ENCODE data around the gene PPP4R4. TPM values are rescaled to one million over a fixed set of nuclear protein-coding genes. Genes with fewer than 3 reads are reported as not detected.

PPP4R4 gene
- total RNA-seq, 2 donors from 2014 or later = 4.6 to 8.4 TPM

GRCh38 chr14:94291906-94292525 lies 117.9 kb downstream of the PPP4R4 start:
- no peaks in the 10 kb centered on the region for H3K36me3 ChIP-seq (ENCODE audit: control insufficient read depth, insufficient read depth, low read length)
- no peak overlapping the region for H3K27ac ChIP-seq (ENCODE audit: low read depth, low read length)
- 89 to 93% methylated on average over 12 to 15 of the region's 15 CpGs for WGBS, 2 experiments (ENCODE audit: insufficient coverage in 1 of 2, insufficient read length in 1 of 2)
- no peaks in the 10 kb centered on the region for H3K9me3 Mint-ChIP-seq
- no peak for DNase-seq
- no peaks in the 10 kb centered on the region for H3K4me1 ChIP-seq (ENCODE audit: control insufficient read depth, insufficient read depth, low read length)
- H3K4me3 ChIP-seq (ENCODE audit: low read length) = no peak overlapping the region
- no peaks in the 10 kb centered on the region for H3K27me3 ChIP-seq (ENCODE audit: control insufficient read depth, insufficient read depth, low read length, poor library complexity, severe bottlenecking)
- no peaks in the 10 kb centered on the region for H3K27me3 Mint-ChIP-seq (ENCODE audit: insufficient read depth)
- no peak overlapping the region for H3K9ac ChIP-seq (ENCODE audit: extremely low read depth, low read length, poor library complexity, severe bottlenecking)
- no peaks in the 10 kb centered on the region for H3K36me3 Mint-ChIP-seq (ENCODE audit: low read depth)
- peaks cover 7% of the 10 kb centered on the region for H3K4me1 Mint-ChIP-seq
- no peak overlapping the region for H3K27ac Mint-ChIP-seq
- TF ChIP-seq CTCF (conservative IDR thresholded peaks at IDR 0.05) = no peak
- no peak overlapping the region for H3K4me3 Mint-ChIP-seq
- no peaks in the 10 kb centered on the region for H3K9me3 ChIP-seq (ENCODE audit: control insufficient read depth, low read length)

DNA sequence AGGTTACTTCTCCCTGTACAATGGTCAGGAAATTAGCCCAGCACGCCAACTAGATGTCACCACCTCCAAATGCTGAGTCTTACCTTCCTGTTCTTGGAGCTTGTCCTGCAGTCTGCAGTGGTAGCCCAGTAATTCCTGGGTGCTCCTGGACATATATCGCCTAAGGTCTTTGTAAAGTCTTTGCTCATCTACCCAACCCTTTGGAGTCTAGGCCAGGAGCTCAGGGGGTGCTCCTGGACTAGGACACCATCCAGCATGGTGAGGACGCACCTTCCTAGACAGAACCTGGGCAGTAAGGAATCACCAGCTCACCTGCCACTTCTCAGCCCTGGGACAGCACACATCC lies 118.4 kb downstream of the PPP4R4 start:
- Histone ChIP-seq H3K36me3 (ENCODE audit: control insufficient read depth, insufficient read depth, low read length) (no peaks in the 10 kb centered on the region), H3K9me3 (ENCODE audit: control insufficient read depth, low read length) (no peaks in the 10 kb centered on the region), H3K27me3 (ENCODE audit: control insufficient read depth, insufficient read depth, low read length, poor library complexity, severe bottlenecking) (no peaks in the 10 kb centered on the region), H3K4me1 (ENCODE audit: control insufficient read depth, insufficient read depth, low read length) (no peaks in the 10 kb centered on the region), H3K9ac (ENCODE audit: extremely low read depth, low read length, poor library complexity, severe bottlenecking) (no peak overlapping the region), H3K4me3 (ENCODE audit: low read length) (no peak overlapping the region), H3K27ac (ENCODE audit: low read depth, low read length) (no peak overlapping the region)
- H3K4me3 Mint-ChIP-seq = no peak overlapping the region
- H3K27me3 Mint-ChIP-seq (ENCODE audit: insufficient read depth) = no peaks in the 10 kb centered on the region
- no peak overlapping the region for H3K27ac Mint-ChIP-seq
- H3K36me3 Mint-ChIP-seq (ENCODE audit: low read depth) = no peaks in the 10 kb centered on the region
- H3K9me3 Mint-ChIP-seq = no peaks in the 10 kb centered on the region
- peaks cover 7% of the 10 kb centered on the region for H3K4me1 Mint-ChIP-seq
- 91 to 95% methylated on average over 2 to 3 of the region's 3 CpGs for WGBS, 2 experiments (ENCODE audit: insufficient coverage in 1 of 2, insufficient read length in 1 of 2)
- no peak for DNase-seq
- TF ChIP-seq CTCF (conservative IDR thresholded peaks at IDR 0.05) = no peak

DNA sequence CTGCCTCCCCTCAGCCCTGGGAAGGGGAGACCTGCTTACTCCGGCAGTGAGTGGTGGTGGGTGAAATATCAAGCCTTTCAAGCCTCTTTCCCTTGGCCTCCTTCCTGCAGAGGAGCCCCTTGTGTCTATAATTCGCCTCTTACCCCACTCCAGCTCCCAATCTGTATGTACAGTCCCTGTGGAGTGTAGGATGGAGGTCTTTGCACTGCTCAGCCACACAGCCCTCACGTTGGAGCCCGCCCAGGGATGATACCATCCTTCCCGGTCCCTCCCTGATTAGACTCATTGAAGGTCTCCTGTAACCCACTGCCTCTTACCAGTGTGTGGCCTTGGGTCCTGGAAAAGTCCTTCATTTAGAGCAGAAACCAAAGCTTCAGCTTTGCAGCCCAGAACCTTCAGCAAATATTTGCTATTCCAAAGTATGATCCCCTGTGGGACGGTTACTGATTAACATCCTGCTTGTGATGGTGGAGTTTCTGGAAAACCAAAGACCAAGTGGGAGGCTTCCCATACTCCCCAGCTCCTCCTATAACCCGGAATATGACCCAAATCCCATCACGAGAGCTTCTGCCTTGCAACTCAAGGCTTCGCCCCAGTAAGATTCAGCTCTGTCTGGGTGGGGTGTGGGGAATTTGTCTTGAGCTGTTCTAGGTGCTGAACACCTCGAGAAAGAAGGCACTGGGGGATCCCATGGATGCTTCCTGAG lies 118.9 kb downstream of the PPP4R4 start, which contains the start of gene SERPINA10:
TSS of gene SERPINA10 (minus strand) at position 397 of the 706 bp plus-strand sequence. CDS start 2,675 bp downstream, outside the sequence.
- Mint-ChIP-seq H3K27ac (no peak within 1 kb of the TSS), H3K9me3 (no peaks in the 10 kb centered on the region), H3K4me1 (peaks cover 7% of the 10 kb centered on the region), H3K4me3 (no peak within 1 kb of the TSS), H3K27me3 (ENCODE audit: insufficient read depth) (peaks cover 3% of the 10 kb centered on the region), H3K36me3 (ENCODE audit: low read depth) (no peaks in the 10 kb centered on the region)
- no peak for DNase-seq
- no peak within 1 kb of the TSS for H3K9ac ChIP-seq (ENCODE audit: extremely low read depth, low read length, poor library complexity, severe bottlenecking)
- H3K9me3 ChIP-seq (ENCODE audit: control insufficient read depth, low read length) = no peaks in the 10 kb centered on the region
- no peak within 1 kb of the TSS for H3K27ac ChIP-seq (ENCODE audit: low read depth, low read length)
- no peaks in the 10 kb centered on the region for H3K27me3 ChIP-seq (ENCODE audit: control insufficient read depth, insufficient read depth, low read length, poor library complexity, severe bottlenecking)
- H3K36me3 ChIP-seq (ENCODE audit: control insufficient read depth, insufficient read depth, low read length) = no peaks in the 10 kb centered on the region
- WGBS, 2 experiments (ENCODE audit: insufficient coverage in 1 of 2, insufficient read length in 1 of 2) = 95 to 97% methylated on average over 4 to 8 of the region's 10 CpGs
- no peak for TF ChIP-seq CTCF (conservative IDR thresholded peaks at IDR 0.05)
- no peaks in the 10 kb centered on the region for H3K4me1 ChIP-seq (ENCODE audit: control insufficient read depth, insufficient read depth, low read length)
- H3K4me3 ChIP-seq (ENCODE audit: low read length) = no peak within 1 kb of the TSS

Measured in endodermal cell (in vitro differentiated cells).